GM12878 (cell line): ENCODE results near the gene AKTIP.

Source experiments
- CHD2 ChIP-seq: IDR thresholded peaks from 2 replicates; pipeline ENCODE4 v1.6.1; 2011; ENCODE audit warnings: low read depth, low read length, improper control_type of control experiment, borderline replicate concordance
- CTCF ChIP-seq, 3 experiments: IDR thresholded peaks in 2 of 3; conservative IDR thresholded peaks in 1 of 3; 2 replicates each; pipeline ENCODE4 v1.5.1; 2011; ENCODE audit warnings: low read depth in 3 of 3, low read length in 3 of 3, mild to moderate bottlenecking in 3 of 3, control low read depth in 2 of 3, moderate library complexity in 2 of 3, inconsistent platforms in 1 of 3, mixed read lengths in 1 of 3; ENCODE audit not compliant: control insufficient read depth in 2 of 3, insufficient read depth in 1 of 3; ENCODE audit errors: extremely low read depth in 1 of 3
- JUND ChIP-seq: IDR thresholded peaks from 2 replicates; pipeline ENCODE4 v1.6.1; 2012; ENCODE audit warnings: low read depth, mild to moderate bottlenecking, low read length, improper control_type of control experiment, moderate library complexity
- POLR2A ChIP-seq: IDR thresholded peaks from 2 replicates; pipeline ENCODE4 v1.6.1; 2011; ENCODE audit warnings: low read depth, mild to moderate bottlenecking, low read length
- SIN3A ChIP-seq: IDR thresholded peaks from 2 replicates; pipeline ENCODE4 v1.6.1; 2012; ENCODE audit warnings: low read depth, low read length, improper control_type of control experiment
- ZNF24 ChIP-seq: fragments of 450-650 bp; IDR thresholded peaks from 2 replicates; pipeline ENCODE4 v1.6.1; 2017; ENCODE audit warnings: antibody characterized with exemption, mild to moderate bottlenecking
- ZNF274 ChIP-seq: IDR thresholded peaks from one replicate; pipeline ENCODE4 v1.8.0; 2011; ENCODE audit not compliant: insufficient read length, insufficient read depth
- TF ChIP-seq, protein P1 (sequence below): IDR thresholded peaks from 2 replicates; pipeline ENCODE4 v1.6.1; 2012; ENCODE audit warnings: mild to moderate bottlenecking, low read depth, low read length

- TF ChIP-seq, protein P1, sequence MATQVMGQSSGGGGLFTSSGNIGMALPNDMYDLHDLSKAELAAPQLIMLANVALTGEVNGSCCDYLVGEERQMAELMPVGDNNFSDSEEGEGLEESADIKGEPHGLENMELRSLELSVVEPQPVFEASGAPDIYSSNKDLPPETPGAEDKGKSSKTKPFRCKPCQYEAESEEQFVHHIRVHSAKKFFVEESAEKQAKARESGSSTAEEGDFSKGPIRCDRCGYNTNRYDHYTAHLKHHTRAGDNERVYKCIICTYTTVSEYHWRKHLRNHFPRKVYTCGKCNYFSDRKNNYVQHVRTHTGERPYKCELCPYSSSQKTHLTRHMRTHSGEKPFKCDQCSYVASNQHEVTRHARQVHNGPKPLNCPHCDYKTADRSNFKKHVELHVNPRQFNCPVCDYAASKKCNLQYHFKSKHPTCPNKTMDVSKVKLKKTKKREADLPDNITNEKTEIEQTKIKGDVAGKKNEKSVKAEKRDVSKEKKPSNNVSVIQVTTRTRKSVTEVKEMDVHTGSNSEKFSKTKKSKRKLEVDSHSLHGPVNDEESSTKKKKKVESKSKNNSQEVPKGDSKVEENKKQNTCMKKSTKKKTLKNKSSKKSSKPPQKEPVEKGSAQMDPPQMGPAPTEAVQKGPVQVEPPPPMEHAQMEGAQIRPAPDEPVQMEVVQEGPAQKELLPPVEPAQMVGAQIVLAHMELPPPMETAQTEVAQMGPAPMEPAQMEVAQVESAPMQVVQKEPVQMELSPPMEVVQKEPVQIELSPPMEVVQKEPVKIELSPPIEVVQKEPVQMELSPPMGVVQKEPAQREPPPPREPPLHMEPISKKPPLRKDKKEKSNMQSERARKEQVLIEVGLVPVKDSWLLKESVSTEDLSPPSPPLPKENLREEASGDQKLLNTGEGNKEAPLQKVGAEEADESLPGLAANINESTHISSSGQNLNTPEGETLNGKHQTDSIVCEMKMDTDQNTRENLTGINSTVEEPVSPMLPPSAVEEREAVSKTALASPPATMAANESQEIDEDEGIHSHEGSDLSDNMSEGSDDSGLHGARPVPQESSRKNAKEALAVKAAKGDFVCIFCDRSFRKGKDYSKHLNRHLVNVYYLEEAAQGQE: no peak
- TF ChIP-seq CHD2: no peak
- TF ChIP-seq ZNF24: no peak
- no peak for TF ChIP-seq SIN3A
- TF ChIP-seq JUND: no peak
- TF ChIP-seq CTCF (IDR thresholded peaks at IDR 0.05 in 2 of 3, conservative IDR thresholded peaks at IDR 0.05 in 1 of 3; ENCODE audit: control insufficient read depth in 2 of 3, extremely low read depth in 1 of 3, insufficient read depth in 1 of 3, low read depth in 3 of 3, low read length in 3 of 3): no peak
- TF ChIP-seq POLR2A: no peak
- TF ChIP-seq ZNF274: no peak
Measured at GRCh38 chr16:53537626-53538025, 34.6 kb upstream of the AKTIP start.
